ENCODE measurements around the gene NUMB.
"Not testable (repeated sequence)": the region's sequence is repeated elsewhere in the genome, so short reads cannot be mapped to it uniquely, and the experiment has no call there.

Gene NUMB

DNA sequence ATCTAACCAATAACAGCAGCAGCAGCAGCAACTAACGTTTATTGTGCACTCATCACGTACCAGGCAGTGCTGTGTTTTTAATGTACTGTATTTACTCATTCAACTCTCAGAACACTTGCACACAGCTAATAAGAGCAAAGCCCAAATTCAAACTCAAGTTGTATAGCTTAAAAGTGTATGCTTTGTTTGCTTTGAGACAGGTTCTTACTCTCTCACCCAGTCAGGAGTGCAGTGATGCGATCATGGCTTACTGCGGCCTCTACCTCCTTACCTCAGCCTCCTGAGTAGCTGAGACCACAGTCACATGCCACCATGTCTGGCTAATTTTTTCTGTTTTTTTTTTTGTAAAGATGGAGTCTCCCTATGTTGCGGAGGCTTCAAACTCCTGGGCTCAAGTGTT lies 115.7 kb downstream of the NUMB start:
- no peak for DNase-seq

DNA sequence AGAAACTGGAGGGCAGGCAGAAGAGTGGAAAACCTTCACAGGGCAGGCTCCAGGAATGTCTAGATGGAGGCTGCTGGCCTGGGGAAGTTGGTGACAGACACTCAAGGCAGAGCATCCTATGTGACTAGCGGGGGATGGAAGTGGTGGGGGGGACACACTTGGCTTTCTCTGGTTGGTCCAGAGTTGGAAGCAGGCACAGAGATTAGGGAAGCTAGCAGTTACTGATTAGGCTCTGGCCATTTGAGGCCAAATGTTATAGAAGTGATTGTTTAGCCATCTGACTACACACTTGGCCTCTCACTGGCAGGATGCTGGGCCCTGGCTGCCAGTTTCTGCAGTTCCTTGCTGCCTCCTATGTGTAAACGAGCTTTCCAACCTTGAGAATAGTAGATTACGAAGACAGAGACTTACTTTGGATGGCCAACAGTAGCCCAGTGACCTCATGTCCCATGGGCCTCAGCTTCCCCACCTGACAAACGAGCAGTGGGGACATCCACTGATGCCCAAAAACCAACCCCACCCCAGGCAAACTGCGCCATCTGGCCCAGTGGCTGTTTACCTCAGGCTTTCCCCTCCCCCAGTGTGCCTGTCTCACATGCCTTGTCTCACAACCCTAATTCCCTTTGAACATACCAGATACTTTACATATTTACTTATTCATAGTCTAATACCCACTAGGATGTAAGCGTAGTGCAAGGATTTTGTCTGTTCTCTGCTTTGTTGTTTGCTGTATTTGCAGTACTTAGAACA lies 118.3 kb downstream of the NUMB start:
- no peak for DNase-seq

DNA sequence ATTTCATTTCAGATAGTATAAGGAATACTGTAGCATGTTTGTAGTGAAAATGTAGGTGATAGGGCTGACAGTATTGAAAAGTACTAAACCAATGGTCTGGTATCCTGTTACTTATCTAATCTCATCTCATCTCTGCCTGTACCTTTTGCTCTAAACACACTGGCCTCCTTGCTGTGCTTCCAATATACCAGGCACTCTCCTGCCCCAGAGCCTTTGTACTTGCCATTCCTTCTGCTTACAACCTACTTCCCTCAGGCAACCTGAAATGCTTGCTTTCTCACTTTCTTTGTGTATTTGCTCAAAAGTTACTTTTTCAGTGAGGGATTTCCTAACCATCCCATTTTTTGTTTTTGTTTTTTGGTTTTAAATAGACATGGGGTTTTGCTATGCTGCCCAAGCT lies 119.1 kb downstream of the NUMB start:
- DNase-seq: no peak

DNA sequence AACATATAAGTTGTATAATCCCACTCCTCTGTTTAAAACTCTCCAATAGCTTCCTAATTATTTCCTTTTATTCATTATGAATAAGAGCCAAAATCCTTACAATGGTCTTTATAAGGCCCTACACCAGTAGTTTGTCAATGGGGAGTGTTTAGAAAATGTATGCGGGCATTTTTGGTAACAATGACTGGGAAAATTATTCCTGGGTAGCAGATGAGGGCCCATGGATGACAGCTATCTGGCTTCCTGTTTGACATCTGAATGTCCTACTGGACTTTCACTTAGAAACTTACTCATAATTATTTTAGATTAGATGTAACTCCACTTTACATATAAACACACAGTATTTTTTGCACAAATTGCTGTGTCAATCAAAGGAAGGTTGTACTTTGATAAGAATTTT lies 119.8 kb downstream of the NUMB start:
- DNase-seq: no peak

DNA sequence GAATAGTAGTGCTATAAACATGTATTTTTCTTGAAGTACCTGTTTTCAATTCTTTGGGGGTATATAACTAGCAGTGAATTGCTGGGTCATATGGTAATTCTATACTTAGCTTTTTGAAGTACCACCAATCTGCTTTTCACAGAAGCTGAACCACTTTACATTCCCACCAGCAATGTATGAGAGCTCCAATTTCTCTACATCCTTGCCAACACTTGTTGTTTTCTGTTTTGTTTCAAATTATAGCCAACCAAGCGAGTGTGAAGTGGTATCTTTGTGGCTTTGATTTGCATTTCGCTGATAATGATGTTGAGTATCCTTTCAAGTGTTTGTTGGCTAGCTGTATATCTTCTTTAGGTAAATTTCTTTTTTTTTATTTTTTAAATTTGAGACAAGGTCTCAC lies 125.3 kb downstream of the NUMB start:
- DNase-seq: no peak

DNA sequence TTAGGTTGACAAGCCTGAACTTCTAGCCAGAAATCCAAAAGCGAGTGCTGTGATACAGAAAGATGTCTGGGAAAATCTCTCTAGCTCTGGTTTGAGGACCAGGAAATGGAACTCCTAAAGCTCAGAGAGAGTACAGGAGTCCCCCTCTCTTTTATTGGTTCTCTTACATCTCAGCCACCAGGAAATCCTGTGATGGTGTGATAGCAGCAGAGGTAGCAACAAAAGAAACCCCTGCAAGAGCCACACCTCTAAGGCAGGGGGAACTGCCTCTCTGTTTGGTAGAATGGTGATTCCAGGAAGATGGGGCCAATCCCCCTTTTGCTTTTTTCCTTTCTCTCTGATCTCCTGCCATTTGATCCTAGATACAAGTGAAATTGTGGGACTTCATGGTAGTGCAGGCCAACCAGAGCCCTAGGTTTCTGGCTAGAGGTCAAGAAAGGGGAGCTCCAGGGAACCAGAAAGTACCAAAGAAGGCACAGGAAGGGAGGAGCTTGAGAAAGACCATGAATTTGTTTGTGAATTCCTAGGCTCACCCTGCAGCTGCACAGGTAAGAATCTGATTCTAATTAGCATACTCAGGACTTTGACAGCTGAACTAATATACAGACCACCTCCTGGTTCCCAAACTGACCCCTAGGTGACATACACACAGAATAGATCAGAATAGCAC lies 132.6 kb downstream of the NUMB start:
- DNase-seq: no peak

DNA sequence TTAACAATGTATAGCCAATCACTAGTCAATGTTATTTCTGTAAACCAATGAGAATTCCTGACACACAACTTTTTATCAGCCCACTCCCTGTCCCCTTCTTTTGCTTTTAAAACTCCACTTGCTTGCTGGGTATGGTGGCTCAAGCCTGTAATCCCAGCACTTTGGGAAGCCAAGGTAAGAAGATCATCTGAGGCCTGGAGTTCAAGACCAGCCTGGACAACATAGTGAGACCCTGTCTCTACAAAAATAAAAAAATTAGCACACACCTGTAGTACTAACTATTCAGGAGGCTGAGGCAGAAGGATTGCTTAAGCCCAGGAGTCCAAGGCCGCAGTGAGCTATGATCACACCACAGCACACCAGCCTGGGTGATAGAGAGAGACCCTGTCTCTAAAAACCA lies 133.3 kb downstream of the NUMB start:
- DNase-seq: no peak

DNA sequence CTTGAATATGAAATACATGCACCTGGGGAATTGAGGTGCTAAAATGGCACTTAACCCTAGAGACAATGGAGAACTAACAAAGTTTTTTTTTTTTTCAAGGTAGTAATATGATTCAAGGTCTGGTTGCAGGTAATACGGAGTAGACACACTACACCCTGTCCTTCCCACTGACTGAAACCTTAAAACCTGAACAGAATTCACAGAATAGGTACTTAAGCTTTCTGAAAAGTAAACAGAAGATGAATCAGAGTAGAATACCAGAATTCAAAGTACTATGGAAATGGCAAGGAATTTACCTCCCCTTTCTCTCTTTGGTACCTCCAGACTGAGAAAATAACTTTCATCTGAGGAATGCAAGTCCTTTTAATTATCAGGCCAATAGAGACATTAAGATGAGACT lies 133.8 kb downstream of the NUMB start:
- no peak for DNase-seq

DNA sequence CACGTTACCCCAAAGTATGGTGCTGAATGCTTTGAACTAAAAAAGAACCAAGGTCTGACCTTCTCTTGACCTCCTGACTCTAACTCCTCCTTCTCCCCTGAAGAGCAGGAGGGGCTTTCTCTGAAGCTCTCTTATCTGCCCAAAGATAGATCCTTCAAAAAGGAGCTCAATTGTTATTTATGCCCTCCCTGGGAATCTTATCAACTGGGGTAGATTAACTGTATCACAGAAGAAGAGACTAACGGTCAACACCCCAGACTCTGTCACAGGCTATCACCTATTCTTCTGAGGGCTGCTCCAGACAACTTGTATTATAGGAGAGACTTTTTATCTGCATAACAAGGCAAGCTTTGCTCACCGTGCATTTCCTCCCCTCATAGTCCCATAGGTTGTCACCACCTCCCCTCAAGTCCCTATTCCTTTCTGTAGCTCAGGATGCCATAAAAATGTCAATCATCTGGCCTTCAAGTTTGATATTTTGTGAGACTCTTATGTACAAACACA lies 134.4 kb downstream of the NUMB start:
- DNase-seq: no peak

DNA sequence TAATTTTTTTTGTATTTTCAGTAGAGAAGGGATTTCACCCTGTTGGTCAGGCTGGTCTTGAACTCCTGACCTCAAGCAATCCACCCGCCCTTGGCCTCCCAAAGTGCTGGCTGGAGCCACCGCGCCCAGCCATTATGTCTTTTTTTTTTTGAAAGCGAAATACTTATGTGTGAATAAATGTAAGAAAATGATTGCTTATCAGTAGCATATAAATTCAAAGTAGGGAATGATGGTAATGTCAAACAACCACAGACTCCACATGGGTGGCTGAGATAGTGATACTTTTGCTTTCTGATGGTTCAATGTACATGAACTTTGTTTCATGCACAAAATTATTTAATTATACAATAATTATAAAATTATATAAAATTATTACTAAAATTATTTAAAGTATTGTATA lies 145.2 kb downstream of the NUMB start:
- no peak for DNase-seq

DNA sequence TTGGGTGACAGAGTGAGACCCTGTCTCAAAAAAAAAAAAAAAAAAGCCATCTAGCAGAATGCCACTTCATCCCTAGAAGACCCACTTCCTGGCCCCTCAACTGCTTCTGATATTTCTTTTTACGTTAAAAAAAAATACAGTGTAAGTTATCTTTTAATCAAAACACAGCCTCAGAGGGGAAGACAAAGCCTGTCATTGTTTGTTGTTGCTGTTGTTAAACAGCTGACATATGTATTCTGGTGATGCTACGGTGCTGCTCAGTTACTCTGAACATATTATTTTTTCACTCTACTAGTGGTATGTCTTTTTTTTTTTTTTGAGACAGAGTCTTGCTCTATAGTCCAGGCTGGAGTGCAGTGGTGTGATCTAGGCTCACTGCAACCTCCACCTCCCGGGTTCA lies 145.7 kb downstream of the NUMB start:
- DNase-seq: no peak

DNA sequence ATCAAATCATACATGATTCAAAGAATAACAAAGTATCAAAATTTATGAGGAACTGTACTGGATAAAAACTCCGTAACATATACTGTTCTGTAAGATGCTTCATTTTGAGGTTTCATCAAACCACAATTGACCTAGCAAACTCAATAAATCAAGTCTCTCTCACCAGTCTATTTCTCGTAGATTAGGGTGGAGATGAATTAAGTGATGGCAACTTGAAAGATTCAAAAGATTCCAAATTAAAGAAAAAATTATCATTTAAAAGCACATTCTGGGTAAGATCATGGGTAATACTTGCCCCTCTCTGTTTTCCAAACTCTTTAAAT lies 146.7 kb downstream of the NUMB start:
- DNase-seq: peak; percentile 67 to 72

DNA sequence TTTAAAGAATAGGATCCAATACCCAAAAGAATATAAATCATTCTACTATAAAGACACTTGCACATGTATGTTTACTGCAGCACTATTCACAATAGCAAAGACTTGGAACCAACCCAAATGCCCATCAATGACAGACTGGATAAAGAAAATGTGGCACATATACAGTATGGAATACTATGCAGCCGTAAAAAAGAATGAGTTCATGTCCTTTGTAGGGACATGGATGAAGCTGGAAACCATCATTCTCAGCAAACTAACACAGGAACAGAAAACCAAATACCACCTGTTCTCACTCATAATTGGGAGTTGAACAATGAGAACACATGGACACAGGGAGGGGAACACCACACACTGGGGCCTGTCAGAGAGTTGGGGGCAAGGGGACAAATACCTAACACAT lies 149.1 kb downstream of the NUMB start:
- DNase-seq: not testable (repeated sequence)

DNA sequence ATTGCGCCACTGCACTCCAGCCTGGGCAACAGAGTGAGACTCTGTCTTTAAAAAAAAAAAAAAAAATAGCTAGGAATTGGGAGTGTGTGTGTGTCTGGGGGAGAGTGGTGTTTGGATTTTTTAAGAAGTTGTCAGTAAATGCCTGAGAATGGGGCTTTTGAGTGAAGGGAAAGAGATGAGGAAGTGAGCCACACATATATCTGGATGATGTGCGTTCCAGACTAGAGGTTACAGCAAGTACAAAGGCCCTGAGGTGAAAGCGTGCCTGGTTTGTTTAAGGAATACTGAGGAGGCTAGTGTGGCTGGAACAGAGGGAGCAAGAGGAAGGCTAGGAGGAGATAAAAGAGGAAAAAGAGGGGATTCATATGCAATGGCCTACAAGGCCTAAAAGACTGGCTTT lies 151.1 kb downstream of the NUMB start:
- DNase-seq: no peak

DNA sequence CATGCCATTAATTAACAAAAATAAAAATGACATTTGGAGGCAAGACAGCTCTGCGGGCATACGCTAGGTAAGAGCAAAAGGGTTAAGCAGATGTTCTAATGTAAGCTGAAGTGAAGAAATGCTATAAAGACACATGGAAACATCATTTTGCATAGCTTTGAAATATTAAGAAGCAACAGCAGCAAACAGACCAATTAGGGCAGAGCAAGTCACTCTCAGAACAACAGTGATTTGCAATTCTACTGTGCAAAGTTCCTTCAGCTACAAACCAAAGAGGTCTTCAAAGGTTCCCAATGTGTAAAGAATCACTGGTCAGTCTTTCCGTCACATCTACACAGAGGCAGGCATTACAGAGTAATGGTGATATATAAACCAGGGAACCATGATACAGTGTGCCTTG lies 152.8 kb downstream of the NUMB start:
- no peak for DNase-seq

DNA sequence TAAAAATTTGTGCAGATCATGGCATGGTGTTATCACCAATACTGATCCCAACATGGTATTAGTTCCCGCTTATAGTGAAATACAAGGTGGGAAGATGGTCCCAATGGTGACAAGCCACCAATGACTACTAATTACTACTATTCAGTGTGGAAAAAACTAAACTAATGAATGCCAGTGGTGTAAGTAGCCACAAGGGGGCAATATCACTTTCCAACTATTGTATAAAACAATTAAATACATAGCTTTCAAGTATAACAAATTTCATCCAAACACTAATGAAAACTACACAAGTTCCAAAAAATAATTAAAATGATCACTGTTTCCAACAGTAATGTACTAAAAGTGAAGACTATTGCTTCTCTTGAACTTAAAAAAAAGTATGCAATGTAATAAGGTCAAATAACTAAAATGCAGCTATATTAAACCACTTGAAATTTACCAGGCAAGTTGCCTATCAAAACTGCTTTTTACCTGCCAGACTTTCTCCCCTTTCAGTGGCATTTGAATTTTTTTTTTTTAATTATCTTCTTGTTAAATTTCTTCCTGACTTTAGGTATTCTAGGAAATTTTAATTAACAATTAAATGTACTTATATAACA lies 163.0 kb downstream of the NUMB start:
- peak; percentile 64 to 68 for DNase-seq

DNA sequence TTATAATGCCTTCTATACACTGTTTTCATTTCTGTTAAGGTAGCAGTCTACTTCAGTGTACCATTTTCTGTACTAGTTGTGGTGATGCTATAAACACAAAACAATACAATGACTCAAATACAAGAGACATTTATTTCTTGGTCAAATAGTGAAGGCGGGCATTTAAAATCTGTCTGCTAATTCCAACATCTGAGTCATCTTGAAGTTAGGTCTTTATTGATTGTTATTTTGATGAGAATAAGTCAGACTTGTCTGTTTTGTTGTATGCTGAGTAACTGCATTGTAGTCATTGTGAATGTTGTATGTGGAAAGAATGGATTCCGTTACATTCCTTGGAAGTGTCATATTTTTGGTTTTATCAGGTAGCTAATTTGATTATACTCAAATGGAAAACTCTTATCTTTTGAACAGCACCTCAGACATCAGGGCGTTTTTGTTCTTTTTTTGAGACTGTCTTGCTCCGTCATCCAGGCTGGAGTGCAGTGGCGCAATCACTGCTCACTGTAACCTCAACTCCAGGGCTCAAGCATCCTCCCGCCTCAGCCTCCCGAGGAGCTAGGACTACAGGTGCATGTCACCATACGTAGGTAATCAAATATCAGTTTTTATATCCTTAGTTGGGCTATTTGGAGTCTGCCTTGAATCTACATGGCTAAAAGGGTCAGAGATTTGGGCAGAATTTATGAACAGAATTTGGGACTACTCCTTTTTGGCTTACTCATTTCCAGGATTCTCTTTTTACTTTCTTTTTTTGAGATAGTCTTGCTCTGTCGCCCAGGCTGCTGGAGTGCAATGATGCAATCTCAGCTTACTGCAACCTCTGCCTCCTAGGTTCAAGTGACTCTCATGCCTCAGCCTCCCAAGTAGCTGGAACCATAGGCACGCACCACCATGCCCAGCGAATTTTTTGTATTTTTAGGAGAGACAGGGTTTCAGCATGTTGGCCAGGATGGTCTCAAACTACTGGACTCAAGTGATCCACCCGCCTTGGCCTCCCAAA lies 164.3 kb downstream of the NUMB start:
- no peak for DNase-seq

DNA sequence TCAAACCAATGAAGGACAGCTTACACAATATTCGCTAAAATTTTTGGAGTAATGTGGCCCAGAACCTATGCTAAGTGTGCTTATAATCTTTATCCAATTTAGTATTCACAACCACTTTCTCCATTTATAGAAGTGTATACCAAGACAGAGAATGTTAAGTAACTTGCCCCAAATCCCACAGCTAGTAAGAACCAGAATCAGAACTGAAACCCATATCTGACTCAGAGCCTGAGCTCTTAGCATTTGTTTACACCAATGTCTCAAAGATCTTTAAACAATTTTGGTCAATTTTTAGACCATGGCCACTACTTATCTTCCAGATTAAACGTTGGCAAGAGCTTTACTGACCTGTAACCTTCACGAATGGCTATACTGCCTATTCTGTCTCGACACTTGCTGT lies 168.1 kb downstream of the NUMB start:
- DNase-seq: no peak

DNA sequence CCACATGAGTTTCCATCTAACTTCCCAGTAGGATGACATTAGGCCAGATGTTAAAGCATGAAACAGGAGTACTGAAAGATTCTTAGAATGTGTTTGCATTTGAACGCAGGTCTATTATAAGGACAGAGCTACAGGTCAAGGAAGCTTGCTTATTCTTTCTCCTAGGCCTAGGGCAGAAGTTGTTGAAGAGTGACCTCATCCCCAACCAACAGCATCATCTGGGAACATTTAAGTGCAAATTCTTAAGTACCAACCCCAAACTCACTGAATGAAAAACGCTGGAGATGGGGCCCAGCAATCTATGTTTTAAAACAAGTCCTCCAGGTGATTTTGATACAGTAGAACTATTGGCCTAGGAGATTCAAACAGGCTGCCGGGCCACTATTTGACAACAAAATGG lies 168.6 kb downstream of the NUMB start:
- no peak for DNase-seq

DNA sequence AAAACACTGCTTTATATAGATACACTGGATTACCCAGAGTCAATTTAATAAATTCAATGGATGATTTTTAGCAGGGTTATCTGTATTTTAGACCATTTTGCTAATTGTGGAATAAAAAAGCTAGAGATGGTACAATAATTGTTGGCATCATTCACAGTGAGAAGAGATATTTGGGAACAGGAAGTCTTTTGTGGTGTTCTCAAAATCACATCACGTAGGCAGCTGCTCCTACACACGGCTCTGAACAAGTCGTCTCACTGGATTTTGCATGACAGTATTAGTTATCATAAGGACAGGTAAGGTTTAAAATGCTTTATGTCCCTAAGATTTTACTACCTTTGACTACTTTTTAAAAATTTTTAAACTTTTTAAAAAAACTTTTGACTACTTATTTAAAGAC lies 169.0 kb downstream of the NUMB start:
- DNase-seq: no peak

DNA sequence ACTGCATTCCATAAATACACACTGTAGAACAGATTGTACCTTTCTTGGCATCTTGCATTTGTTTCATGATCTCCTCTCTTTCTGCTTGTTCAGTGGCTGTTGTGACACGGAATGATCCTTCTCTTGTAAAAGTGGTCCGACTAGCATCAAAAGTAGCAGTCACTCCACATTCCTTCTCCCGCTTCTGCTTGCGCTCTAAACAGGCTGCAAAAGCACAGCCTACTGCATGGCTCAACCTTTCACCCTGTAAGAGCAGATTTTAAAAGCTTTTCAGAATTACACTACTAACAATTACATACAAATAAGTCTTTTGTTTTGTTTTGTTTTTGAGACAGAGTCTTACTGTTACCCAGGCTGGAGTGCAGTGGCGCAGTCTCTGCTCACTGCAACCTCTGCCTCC lies 171.3 kb downstream of the NUMB start:
- DNase-seq: no peak

DNA sequence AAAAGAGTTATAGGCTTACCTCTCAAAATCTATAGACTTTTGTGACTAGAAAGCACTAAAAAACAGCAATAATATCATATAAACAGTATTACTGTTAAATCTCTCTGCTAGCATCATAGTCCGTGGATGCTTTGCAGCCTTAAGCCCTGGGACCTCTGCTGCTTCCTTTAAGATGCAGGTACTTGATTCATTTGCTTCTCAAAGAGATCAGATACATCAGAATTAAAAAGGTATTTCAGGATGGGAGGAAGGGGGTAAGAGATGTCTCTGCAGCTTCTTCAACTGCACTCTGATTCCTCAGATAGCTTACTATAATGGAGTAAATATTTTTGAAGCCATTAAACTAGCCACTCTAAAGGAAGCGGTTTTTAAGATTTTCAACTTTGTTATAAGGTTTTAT lies 171.7 kb downstream of the NUMB start:
- DNase-seq: no peak

DNA sequence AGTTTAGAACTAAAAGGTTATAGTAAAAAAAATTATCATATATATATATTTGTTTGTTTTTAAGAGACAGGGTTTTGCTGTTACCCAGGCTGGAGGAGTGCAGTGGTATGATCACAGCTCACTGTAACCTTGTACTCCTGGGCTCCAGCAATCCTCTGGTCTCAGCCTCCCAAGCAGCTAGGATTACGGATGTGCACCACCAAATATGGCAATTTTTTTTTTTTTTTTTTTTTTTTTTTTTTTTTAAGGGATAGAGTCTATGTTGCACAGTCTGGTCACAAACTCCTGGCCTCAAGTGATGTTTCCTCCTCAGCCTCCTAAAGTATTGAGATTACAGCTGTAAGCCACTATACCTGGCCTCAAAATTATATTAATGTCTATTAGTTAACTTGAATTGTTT lies 172.4 kb downstream of the NUMB start:
- no peak for DNase-seq

Measured in AML-193 (cell line).